CD14-positive monocyte (primary cell): ENCODE results near the gene NRSN1. TPM values are rescaled to one million over a fixed set of nuclear protein-coding genes. Genes with fewer than 3 reads are reported as not detected.

Experiments
- DNase-seq, 3 donors: peaks; one replicate each; pipeline ENCODE4 v3.0.0-alpha.2; 2011 to 2022
- H2AFZ ChIP-seq: 2 replicates; pipeline ENCODE4 v1.6.0; 2012; ENCODE audit warnings: mild to moderate bottlenecking, low read depth, low read length, inconsistent platforms; ENCODE audit not compliant: insufficient read depth, poor library complexity, severe bottlenecking
- H3K27ac ChIP-seq, 2 donors: 1 replicate in 1 of 2; 2 replicates in 1 of 2; pipeline ENCODE4 v1.5.1; 2012 to 2013; ENCODE audit warnings: low read length in 2 of 2, control low read depth in 1 of 2, inconsistent platforms in 1 of 2, low read depth in 1 of 2, mild to moderate bottlenecking in 1 of 2
- H3K27me3 ChIP-seq, 2 donors: one replicate each; pipeline versions ENCODE4 v1.6.0 to v1.6.1; 2011 to 2013; ENCODE audit warnings: low read length in 2 of 2; ENCODE audit not compliant: control insufficient read depth in 2 of 2, insufficient read depth in 2 of 2
- H3K36me3 ChIP-seq, 2 donors: replicated peaks in 1 of 2; 1 replicate in 1 of 2; 2 replicates in 1 of 2; pipeline versions ENCODE4 v1.5.1 to v1.6.1; 2012 to 2013; ENCODE audit warnings: low read length in 2 of 2, control low read depth in 1 of 2, inconsistent platforms in 1 of 2, mild to moderate bottlenecking in 1 of 2; ENCODE audit not compliant: insufficient read depth in 2 of 2, control insufficient read depth in 1 of 2
- H3K4me1 ChIP-seq, 2 donors: 1 replicate in 1 of 2; 2 replicates in 1 of 2; pipeline versions ENCODE4 v1.5.1 to v1.6.1; 2012 to 2013; ENCODE audit warnings: low read length in 2 of 2, control low read depth in 1 of 2, inconsistent platforms in 1 of 2, mild to moderate bottlenecking in 1 of 2, moderate library complexity in 1 of 2; ENCODE audit not compliant: insufficient read depth in 2 of 2, control insufficient read depth in 1 of 2
- H3K4me2 ChIP-seq: replicated peaks from 2 replicates; pipeline ENCODE3; 2012; ENCODE audit warnings: low read length, moderate library complexity, mild to moderate bottlenecking; ENCODE audit not compliant: poor library complexity, severe bottlenecking; ENCODE audit errors: extremely low read depth
- H3K4me3 ChIP-seq, 3 experiments: fragments of 200-600 bp in 1 of 3; sonication (generic) in 1 of 3; replicated peaks in 1 of 3; 1 replicate in 2 of 3; 2 replicates in 1 of 3; pipeline ENCODE4 v1.5.1; 2011 to 2013; ENCODE audit warnings: low read length in 3 of 3, mild to moderate bottlenecking in 3 of 3, control low read depth in 2 of 3, low read depth in 2 of 3, inconsistent platforms in 1 of 3, moderate library complexity in 1 of 3
- H3K79me2 ChIP-seq: 2 replicates; pipeline ENCODE4 v1.6.0; 2012; ENCODE audit warnings: mild to moderate bottlenecking, control low read depth, inconsistent platforms, low read length, moderate library complexity; ENCODE audit not compliant: insufficient read depth
- H3K9ac ChIP-seq: 2 replicates; pipeline ENCODE4 v1.6.0; 2017; ENCODE audit warnings: low read length, mild to moderate bottlenecking; ENCODE audit not compliant: insufficient read depth, poor library complexity, severe bottlenecking
- H3K9me3 ChIP-seq, 2 donors: replicated peaks in 1 of 2; 1 replicate in 1 of 2; 2 replicates in 1 of 2; pipeline versions ENCODE4 v1.5.1 to v1.6.1; 2012 to 2013; ENCODE audit warnings: low read length in 2 of 2, control low read depth in 1 of 2; ENCODE audit not compliant: control insufficient read depth in 1 of 2, insufficient read depth in 1 of 2
- H4K20me1 ChIP-seq: 2 replicates; pipeline ENCODE4 v1.6.0; 2012; ENCODE audit warnings: mild to moderate bottlenecking, low read length, control low read depth, moderate library complexity; ENCODE audit not compliant: insufficient read depth
- H3K27ac Mint-ChIP-seq, 7 donors: one replicate each; pipeline ENCODE4 v1.8.0; 2020; ENCODE audit warnings: mild to moderate bottlenecking in 7 of 7, mixed read lengths in 7 of 7, moderate library complexity in 6 of 7, inconsistent platforms in 2 of 7
- H3K27me3 Mint-ChIP-seq, 3 donors: one replicate each; pipeline ENCODE4 v1.8.0; 2021 to 2022; ENCODE audit warnings: low read depth in 3 of 3, mild to moderate bottlenecking in 3 of 3, mixed read lengths in 3 of 3, moderate library complexity in 3 of 3, inconsistent platforms in 1 of 3
- H3K36me3 Mint-ChIP-seq, 2 donors: one replicate each; pipeline ENCODE4 v1.8.0; 2020; ENCODE audit warnings: mixed read lengths in 2 of 2, inconsistent platforms in 1 of 2, mild to moderate bottlenecking in 1 of 2
- H3K4me1 Mint-ChIP-seq: one replicate; pipeline ENCODE4 v1.8.0; 2020; ENCODE audit warnings: mild to moderate bottlenecking, mixed read lengths
- H3K4me3 Mint-ChIP-seq, 2 donors: one replicate each; pipeline ENCODE4 v1.8.0; 2020; ENCODE audit warnings: mild to moderate bottlenecking in 2 of 2, mixed read lengths in 2 of 2, moderate library complexity in 1 of 2
- H3K9me3 Mint-ChIP-seq, 7 donors: one replicate each; pipeline ENCODE4 v1.8.0; 2020 to 2022; ENCODE audit warnings: mixed read lengths in 7 of 7, mild to moderate bottlenecking in 6 of 7, moderate library complexity in 6 of 7, inconsistent platforms in 2 of 7
- CTCF ChIP-seq: fragments of 200-600 bp; IDR thresholded peaks from one replicate; pipeline ENCODE4 v1.8.0; 2022; ENCODE audit warnings: antibody characterized with exemption, mild to moderate bottlenecking
- WGBS: methylation state at CpG from one replicate; pipeline ENCODE4 v1.1.5; 2013; ENCODE audit warnings: missing lambda C conversion rate; ENCODE audit not compliant: insufficient coverage; 5-methylcytosine and 5-hydroxymethylcytosine counted together
- intact Hi-C, 2 donors: fragments of 100-400 bp; cut with micrococcal nuclease; formaldehyde crosslinking; loops; one replicate each; pipeline versions ENCODE4 v1.15.0 to v1.15.1; 2023
- polyA plus RNA-seq, 3 donors: library from polyadenylated mRNA; depleted of rRNA in 1 of 3; unstranded in 2 of 3; stranded (reverse) in 1 of 3; fragments of 300-500 nt in 2 of 3; fragments of >200 nt in 1 of 3; fragmentation: Illumina TruSeq in 2 of 3; gene quantifications; 1 replicate in 2 of 3; 2 replicates in 1 of 3; pipeline ENCODE4 v1.2.3, GENCODE V29; 2012 to 2021

Gene NRSN1
- polyA plus RNA-seq, 3 donors = not detected

GRCh38 chr6:24131751-24132150 lies 5.7 kb downstream of the NRSN1 start:
- H3K36me3 Mint-ChIP-seq = no peaks in the 10 kb centered on the region
- Histone ChIP-seq H3K4me3 (no peak overlapping the region), H3K27ac (no peak overlapping the region), H3K79me2 (no peaks in the 10 kb centered on the region), H3K9ac (no peak overlapping the region), H3K27me3 (no peaks in the 10 kb centered on the region), H3K9me3 (peaks cover 0 to 3% of the 10 kb centered on the region in 2 donors), H3K4me1 (no peaks in the 10 kb centered on the region), H2AFZ (no peak overlapping the region), H3K36me3 (no peaks in the 10 kb centered on the region), H3K4me2 (no peak overlapping the region), H4K20me1 (no peaks in the 10 kb centered on the region)
- H3K9me3 Mint-ChIP-seq = peaks cover 0 to 1% (median 0%) of the 10 kb centered on the region in 7 donors
- TF ChIP-seq CTCF = no peak
- no CpG with 5 or more reads among the region's 2 CpGs for WGBS
- H3K27ac Mint-ChIP-seq = no peak overlapping the region
- DNase-seq = no peak
- intact Hi-C loops = no loop called here
- no peak overlapping the region for H3K4me3 Mint-ChIP-seq
- H3K27me3 Mint-ChIP-seq = peaks cover 0 to 4% (median under 1%) of the 10 kb centered on the region in 3 donors
- H3K4me1 Mint-ChIP-seq = no peaks in the 10 kb centered on the region

- Histone ChIP-seq H3K27ac (no peak overlapping the region), H3K27me3 (no peaks in the 10 kb centered on the region), H3K4me3 (no peak overlapping the region), H3K4me1 (no peaks in the 10 kb centered on the region), H3K36me3 (no peaks in the 10 kb centered on the region), H3K9ac (no peak overlapping the region), H3K79me2 (no peaks in the 10 kb centered on the region), H3K4me2 (no peak overlapping the region), H4K20me1 (no peaks in the 10 kb centered on the region), H3K9me3 (peaks cover 0 to 15% of the 10 kb centered on the region in 2 donors), H2AFZ (no peak overlapping the region)
- TF ChIP-seq CTCF = no peak
- H3K4me1 Mint-ChIP-seq = no peaks in the 10 kb centered on the region
- H3K27ac Mint-ChIP-seq = no peak overlapping the region
- WGBS = no CpG with 5 or more reads among the region's 2 CpGs
- no peaks in the 10 kb centered on the region for H3K36me3 Mint-ChIP-seq
- no peak overlapping the region for H3K4me3 Mint-ChIP-seq
- peaks cover 1 to 15% (median 6%) of the 10 kb centered on the region in 7 donors for H3K9me3 Mint-ChIP-seq
- intact Hi-C loops = no loop called here
- H3K27me3 Mint-ChIP-seq = no peaks in the 10 kb centered on the region
- DNase-seq = no peak
These were observed 13.1 kb downstream of the NRSN1 start for GRCh38 chr6:24139080-24139479.
